ENCODE data around the gene TUBA4B.
A peak's percentile ranks its signal among the peaks of the same experiment; 100 is the strongest.

Gene TUBA4B

GRCh38 chr2:219218732-219219701 is 34.0 kb upstream of the TUBA4B start, which contains the start of gene ABCB6:
Gene ABCB6, minus strand, starts transcription at chr2:219218958. Its CDS starts 285 bp downstream, at chr2:219218673.
- peak; percentile 91 for DNase-seq (ENCODE audit: low read depth)

DNA sequence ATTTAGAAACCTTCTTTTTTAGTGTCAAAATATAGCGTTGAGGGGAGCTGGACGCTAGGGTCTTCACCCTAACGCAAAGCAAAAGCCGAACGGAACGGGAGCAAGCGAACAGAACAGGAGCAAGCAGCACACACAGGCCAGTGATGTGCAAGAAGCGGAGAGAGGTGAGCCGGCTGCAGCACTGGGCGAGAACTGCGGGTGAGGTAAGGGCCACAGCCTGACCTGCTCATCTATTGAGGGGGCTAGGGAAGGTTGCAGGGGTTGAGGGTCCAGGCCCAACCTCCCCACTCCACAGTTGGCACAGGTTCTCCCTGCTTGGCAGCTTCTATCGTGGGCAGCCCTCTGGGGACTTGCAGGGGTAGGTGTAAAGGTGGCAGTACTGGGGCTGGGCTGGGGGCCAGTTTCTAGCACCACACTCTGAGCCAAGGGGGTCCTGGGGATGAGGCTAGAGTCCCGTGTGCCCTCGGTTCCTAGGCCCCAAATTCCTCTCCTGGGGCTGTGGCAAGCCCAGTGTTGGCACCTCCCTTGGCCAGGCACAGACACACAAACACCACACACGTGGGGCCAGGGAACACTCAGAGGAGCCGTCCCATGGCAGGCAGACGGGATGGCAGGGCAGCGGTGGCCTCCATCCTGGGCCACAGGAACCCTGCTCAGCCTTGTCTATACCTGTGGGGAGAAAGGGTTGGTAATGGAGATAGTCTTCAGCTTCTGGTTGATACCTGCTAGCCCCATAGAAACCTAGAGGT is 33.1 kb upstream of the TUBA4B start:
- no peak for DNase-seq (ENCODE audit: low read depth)

- no peak for DNase-seq (ENCODE audit: low read depth)
Observed at GRCh38 chr2:219220652-219221402, 32.2 kb upstream of the TUBA4B start.

DNA sequence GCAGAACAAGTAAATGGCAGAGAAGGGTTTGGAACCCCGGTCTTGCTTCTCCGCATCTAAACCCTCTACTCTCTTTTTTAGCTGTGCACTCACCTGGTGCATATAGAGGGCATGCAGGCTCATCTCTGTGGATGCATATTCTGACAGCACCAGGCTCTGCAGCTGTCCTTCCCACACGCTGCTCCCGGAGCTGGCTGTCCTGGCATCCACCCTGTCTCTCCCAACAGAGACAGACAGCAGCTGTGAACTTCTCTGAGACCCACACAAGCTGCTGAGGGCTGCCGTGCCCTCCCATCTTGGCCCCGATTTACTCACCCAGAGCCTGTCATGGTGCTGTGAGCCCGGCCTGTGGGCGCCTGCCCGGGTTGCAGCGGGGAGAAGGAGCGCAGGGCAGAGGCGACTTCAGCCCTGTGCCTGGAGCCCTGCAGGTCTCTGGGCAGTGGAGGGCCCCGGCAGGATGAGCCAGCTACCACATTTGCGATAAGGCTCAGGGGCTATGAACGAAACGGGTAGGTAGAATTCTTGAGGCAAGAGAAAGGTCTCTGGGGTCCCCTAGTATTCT is 31.0 kb upstream of the TUBA4B start:
- DNase-seq (ENCODE audit: low read depth): no peak

- no peak for DNase-seq (ENCODE audit: low read depth)
Observed at GRCh38 chr2:219223831-219224610, 29.0 kb upstream of the TUBA4B start.

DNA sequence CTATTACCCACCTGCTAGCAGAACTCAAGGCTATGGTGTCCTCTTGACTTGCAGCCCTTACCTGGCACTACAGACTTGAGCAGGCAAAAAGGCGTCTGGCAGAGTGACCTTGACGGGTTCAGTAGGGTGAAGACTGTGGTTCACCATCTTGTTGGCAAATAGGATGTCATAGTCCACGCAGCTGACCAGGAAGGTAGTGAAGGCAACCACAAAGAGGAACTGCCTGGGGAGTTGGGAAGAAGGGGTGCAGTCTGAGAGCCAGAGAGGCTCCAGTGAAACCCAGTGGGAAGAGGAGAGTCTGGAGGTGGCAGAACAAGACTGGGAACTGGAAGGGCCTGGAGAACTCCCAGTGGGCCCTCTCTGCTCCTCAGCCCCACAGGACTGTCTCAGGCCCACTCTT is 27.7 kb upstream of the TUBA4B start:
- DNase-seq (ENCODE audit: low read depth): no peak

DNA sequence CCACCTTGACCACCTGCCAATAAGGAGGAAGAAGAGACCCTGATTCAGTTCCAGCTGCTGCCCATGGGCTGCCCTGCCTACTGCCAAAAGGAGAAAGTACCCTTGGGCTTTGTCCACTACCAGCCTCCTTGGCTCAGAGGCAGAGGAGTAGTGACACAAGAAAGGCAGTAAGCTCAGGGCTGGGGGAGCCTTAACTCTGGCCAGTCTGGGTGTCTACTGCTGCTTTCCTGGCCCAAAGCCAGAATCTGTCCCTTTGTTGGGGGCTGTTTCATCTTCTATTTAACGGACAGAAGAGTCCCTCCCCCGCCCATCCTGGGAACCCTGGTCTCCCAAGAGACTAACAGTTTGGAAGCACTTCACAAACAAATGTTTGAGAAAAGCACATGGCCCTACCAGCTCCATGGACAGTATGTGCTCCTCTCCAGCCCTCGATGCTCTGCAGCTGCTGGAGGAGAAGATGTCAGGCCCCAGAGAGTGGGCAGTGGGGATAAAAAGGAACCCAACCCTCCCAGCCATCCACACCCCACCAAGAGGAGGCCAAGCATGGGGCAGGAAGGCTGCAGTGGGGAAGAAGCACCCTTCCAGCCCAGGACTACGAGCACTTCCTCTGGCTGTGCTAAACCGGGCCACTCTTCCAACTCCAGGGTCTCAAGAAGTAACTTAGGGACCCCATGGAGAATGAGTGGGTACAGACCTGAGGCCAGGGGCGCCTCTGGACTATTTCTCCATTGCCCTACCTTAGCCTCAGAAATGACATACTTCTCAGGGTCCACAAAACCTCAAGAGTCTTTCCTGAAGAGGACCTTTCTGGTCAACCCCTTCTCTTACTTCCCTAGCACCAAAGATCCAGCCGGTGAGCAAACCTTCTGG is 24.8 kb upstream of the TUBA4B start:
- no peak for DNase-seq (ENCODE audit: low read depth)

- no peak for DNase-seq (ENCODE audit: low read depth)
Observed at GRCh38 chr2:219228911-219229304, 24.1 kb upstream of the TUBA4B start.

DNA sequence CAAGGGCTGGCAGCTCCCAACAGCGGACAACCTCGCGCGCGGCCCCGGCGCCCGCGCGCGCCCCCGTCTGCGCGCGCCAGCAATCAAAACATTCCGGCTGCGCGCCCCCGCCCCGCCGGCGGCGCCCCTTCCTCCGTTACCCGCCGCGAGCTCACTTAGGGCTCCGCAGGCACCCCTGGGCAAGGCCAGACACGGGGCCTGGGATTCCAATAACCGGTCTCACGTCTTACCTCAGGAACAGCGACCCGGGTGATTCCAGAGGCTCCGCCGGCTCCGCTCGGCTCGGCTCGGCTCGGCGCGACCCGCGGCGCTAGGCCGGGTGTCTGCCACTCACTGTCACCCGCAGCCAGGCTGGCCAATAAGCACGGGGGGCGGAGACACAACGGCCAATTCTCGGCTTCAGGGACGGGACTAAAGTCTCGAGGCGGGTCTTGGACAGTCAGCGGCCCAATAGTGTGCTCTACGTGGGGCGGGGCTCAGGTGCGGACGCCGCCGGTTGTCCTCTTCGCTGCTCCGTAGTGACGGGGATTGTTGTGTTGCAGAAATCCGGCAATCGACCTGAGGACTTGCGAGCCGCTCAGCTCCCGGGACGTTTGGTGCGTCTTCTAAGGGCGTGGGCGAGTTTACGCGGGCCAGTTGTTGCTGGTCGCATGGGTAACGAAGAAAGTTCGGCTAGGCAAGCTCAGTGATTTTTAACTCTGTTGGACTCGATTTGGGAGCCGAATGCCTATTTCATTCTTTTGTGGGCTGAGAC is 23.6 kb upstream of the TUBA4B start, which contains the start of the genes ANKZF1 and ATG9A:
Gene ANKZF1 (plus strand): TSS at position 502 of the 754 bp plus-strand sequence. CDS start 452 bp downstream, outside the sequence.
Gene ATG9A (minus strand): TSS at position 332 of the 754 bp plus-strand sequence. CDS start 1,612 bp downstream, outside the sequence.
- peak; percentile 99 for DNase-seq (ENCODE audit: low read depth)

GRCh38 chr2:219230059-219230540 is 22.9 kb upstream of the TUBA4B start:
- peak; percentile 35 for DNase-seq (ENCODE audit: low read depth)

DNA sequence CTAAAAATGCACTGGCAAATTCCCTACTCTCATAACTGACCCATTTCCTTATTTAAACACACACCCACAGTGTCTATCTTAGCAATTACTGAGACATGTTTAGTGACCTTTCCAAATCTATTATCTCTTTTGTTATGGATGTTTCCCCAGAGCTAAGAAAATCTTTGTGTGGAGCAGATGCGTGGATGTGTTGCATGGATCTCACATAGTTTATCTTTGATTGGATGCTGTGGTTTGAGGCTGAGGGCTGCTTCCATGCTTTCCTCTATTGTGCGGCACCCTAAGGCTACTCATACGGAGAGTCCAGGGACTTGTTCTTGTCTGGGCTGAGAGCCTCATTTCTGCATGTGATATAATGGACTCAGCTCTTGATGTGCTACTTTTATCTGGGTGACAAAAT is 18.7 kb upstream of the TUBA4B start:
- DNase-seq (ENCODE audit: low read depth): no peak

DNA sequence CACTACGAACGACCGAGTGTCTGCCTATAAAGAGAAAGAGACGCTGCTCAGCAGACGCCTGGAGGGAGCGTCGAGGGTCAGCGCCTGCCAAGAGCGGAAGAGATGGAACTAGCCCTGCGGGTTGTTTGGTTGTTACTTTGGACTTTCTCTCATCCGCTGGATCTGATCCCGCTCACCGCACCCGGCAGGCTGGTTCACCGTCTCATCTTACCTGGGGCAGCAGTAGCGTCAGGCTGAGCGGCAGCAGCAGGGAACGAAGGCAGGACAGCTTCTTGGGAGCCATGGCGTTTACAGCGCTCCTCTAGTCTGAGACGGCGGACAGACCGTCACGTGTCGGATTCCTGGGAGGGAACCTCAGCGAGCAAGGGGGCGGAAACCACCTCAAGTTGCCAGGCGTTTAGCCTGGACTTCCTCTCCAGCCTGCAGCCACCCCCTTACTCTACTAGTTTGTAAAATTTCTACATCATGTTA is 9.7 kb upstream of the TUBA4B start:
- DNase-seq (ENCODE audit: low read depth): peak; percentile 60

GRCh38 chr2:219244789-219245147 is 8.3 kb upstream of the TUBA4B start:
- DNase-seq (ENCODE audit: low read depth): no peak

DNA sequence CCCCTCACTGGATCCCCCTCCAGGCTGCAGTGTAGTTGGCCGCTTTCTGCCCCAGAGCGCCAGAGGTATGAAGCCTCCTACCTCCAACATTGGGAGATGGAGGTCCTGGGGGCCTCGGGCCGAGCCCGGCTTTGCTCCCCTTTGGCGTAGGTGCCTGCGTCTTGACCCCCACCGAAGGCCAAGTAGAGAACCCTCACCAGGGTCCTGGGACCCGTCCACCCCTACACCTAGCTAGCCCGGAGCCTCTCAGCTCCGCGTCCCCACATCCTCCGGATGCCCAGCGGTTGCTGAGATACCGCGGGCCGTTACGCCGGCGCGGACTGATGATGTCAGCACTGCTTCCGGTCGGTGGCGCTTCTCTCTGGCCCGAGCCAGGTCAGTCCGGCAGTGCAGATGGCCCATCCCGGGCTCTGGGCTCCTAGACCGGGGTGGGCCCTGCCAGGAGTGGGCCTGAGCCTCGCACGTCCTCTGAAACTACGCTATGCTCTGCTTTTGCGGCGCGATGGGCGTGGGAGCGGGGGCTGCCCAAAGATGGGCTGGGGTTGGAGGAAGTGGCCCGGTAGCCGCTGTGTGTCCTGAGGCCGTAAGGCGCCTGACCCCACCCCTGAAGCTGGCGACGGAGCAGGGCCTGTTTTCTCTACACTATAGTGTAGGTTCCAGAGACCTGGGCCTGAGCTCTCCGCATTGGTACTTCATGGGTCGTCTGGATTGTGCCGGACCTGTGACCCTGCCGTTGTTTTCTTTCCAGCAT is 7.7 kb upstream of the TUBA4B start, which contains the start of the genes GLB1L and STK16:
Gene GLB1L (minus strand): TSS at position 297 of the 751 bp plus-strand sequence. CDS start 1,871 bp downstream, outside the sequence.
Gene STK16 (plus strand): TSS at position 332 of the 751 bp plus-strand sequence. CDS start 521 bp downstream, outside the sequence.
- DNase-seq (ENCODE audit: low read depth): peak; percentile 87

GRCh38 chr2:219245899-219246230 is 7.2 kb upstream of the TUBA4B start:
- no peak for DNase-seq (ENCODE audit: low read depth)

DNA sequence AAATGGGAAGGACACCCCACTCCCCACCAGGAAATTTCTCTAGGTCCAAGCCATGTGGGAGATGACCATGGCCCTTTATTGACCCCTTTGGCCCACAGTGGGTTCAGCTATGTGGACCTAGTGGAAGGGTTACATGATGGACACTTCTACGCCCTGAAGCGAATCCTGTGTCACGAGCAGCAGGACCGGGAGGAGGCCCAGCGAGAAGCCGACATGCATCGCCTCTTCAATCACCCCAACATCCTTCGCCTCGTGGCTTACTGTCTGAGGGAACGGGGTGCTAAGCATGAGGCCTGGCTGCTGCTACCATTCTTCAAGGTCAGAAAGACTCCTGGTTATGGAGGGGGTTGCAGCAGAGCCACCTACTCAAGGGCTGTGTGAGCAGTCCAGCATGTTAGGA is 6.5 kb upstream of the TUBA4B start:
- no peak for DNase-seq (ENCODE audit: low read depth)

DNA sequence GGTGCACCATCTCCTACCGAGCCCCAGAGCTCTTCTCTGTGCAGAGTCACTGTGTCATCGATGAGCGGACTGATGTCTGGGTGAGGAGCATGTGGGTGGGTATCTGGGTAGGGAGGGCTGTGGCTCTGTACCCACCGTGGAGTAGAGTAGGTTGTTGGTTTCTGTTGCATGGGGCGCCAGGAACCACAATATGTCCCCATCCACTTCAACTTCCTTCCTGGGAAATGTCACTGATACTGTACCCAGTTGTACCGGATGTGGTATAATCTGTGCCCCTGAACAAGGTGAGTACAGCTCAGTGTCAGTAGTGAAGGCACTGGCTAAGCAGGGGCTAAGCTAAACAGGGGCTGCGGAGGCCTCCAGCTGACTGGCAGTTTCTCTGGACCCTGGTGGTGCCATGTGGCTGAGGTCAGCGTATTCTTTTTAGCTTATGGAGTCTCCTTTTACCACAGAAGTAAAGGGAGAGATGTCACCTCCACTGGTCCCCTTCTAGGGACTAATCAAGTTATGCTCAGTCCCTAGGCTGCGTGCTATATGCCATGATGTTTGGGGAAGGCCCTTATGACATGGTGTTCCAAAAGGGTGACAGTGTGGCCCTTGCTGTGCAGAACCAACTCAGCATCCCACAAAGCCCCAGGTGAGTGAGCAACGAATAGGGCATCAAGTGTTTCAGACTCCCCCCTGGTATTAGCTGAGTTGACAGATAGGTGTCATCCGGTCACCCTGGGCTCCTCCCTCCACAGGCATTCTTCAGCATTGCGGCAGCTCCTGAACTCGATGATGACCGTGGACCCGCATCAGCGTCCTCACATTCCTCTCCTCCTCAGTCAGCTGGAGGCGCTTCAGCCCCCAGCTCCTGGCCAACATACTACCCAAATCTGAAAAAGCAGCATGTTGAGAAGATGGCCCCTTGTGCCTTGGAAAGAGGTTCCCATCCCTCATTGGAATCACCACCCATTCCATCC is 5.1 kb upstream of the TUBA4B start:
- no peak for DNase-seq (ENCODE audit: low read depth)
